IPS-NIHi11 (cell line): ENCODE data around the gene PCDHGA4.
"Not testable (repeated sequence)": the region's sequence is repeated elsewhere in the genome, so short reads cannot be mapped to it uniquely, and the experiment has no call there.

Source experiments
- DNase-seq: peaks from one replicate; pipeline ENCODE4 v3.0.0; 2012; ENCODE audit warnings: mixed read lengths, low spot score

PCDHGA4 gene

DNA sequence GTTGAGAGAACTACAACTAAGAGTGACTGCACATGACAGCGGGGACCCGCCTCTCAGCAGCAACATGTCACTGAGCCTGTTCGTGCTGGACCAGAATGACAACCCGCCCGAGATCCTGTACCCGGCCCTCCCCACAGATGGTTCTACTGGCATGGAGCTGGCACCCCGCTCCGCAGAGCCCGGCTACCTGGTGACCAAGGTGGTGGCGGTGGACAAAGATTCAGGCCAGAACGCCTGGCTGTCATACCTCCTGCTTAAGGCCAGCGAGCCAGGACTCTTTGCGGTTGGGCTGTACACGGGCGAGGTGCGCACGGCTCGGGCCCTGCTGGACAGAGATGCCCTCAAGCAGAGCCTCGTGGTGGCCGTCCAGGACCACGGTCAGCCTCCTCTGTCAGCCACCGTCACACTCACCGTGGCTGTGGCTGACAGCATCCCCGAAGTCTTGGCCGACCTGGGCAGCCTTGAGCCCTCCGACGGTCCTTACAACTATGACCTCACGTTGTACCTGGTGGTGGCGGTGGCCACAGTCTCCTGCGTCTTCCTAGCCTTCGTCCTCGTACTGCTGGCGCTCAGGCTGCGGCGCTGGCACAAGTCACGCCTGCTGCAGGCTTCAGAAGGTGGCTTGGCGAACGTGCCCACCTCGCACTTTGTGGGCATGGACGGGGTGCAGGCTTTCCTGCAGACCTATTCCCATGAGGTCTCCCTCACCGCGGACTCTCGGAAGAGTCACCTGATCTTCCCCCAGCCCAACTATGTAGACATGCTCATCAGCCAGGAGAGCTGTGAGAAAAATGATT lies 29.8 kb downstream of the PCDHGA4 start:
- DNase-seq = no peak

- DNase-seq = peak; percentile 37
Measured at GRCh38 chr5:141387557-141388311, 32.9 kb downstream of the PCDHGA4 start, which contains the start of gene PCDHGB4. PCDHGB4 (plus strand) TSS chr5:141387698; CDS start chr5:141387885, 187 bp downstream.

DNA sequence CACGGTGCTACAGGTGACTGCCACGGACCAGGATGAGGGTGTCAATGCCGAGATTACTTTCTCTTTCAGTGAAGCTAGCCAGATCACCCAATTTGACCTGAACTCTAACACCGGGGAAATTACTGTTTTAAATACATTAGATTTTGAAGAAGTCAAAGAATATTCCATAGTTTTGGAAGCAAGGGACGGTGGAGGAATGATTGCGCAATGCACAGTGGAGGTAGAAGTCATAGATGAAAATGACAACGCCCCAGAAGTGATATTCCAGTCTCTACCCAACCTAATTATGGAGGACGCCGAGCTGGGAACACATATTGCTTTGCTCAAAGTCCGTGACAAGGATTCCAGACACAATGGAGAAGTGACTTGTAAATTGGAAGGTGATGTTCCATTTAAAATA lies 33.8 kb downstream of the PCDHGA4 start:
- DNase-seq = no peak

GRCh38 chr5:141389153-141390042 lies 34.6 kb downstream of the PCDHGA4 start:
- DNase-seq = no peak

DNA sequence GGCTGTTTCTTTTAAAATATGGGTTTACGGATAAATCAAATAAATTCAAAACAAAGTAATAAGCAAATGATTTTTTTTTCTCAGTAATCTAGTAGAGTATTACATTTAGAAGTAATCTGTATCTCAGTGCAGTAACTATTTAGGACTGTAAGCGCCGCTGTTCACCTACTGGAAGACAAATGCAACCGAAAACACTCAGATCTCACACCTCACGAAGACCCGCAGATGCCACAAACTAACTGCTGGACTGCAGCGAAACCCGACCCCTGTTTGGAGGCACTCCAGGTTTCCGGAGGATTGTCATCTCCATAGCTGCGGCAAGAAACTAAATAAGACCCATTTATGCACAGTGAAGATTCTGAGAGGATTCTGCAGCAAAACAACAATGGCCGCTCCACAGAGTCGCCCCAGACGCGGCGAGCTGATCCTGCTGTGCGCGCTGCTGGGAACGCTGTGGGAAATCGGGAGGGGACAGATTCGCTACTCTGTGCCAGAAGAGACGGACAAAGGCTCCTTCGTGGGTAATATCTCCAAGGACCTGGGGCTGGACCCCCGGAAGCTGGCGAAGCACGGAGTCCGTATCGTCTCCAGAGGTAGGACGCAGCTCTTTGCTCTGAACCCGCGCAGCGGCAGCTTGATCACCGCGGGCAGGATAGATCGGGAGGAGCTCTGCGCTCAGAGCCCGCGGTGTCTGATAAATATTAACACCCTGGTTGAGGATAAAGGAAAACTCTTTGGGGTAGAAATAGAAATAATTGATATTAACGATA lies 37.8 kb downstream of the PCDHGA4 start, which contains the start of gene PCDHGA8:
Gene PCDHGA8 (plus strand): TSS at position 205 of the 770 bp plus-strand sequence. CDS start 181 bp downstream, at position 386.
- no peak for DNase-seq

DNA sequence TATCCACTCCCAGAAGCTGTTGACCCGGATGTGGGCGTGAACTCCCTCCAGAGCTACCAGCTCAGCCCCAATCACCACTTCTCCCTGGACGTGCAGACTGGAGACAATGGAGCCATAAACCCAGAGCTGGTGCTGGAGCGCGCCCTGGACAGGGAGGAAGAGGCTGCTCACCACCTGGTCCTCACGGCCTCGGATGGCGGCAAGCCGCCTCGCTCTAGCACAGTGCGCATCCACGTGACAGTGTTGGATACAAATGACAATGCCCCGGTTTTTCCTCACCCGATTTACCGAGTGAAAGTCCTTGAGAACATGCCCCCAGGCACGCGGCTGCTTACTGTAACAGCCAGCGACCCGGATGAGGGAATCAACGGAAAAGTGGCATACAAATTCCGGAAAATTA lies 38.4 kb downstream of the PCDHGA4 start:
- no peak for DNase-seq

DNA sequence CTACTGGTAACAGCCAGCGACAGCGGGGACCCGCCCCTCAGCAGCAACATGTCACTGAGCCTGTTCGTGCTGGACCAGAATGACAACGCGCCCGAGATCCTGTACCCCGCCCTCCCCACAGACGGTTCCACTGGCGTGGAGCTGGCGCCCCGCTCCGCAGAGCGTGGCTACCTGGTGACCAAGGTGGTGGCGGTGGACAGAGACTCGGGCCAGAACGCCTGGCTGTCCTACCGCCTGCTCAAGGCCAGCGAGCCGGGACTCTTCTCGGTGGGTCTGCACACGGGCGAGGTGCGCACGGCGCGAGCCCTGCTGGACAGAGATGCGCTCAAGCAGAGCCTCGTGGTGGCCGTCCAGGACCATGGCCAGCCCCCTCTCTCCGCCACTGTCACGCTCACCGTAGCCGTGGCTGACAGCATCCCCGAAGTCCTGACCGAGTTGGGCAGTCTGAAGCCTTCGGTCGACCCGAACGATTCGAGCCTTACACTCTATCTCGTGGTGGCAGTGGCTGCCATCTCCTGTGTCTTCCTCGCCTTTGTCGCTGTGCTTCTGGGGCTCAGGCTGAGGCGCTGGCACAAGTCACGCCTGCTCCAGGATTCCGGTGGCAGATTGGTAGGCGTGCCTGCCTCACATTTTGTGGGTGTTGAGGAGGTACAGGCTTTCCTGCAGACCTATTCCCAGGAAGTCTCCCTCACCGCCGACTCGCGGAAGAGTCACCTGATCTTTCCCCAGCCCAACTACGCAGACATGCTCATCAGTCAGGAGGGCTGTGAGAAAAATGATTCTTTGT lies 39.8 kb downstream of the PCDHGA4 start:
- not testable (repeated sequence) for DNase-seq

GRCh38 chr5:141397756-141398551 lies 43.1 kb downstream of the PCDHGA4 start, which contains the start of gene PCDHGB5:
PCDHGB5 (plus strand) TSS chr5:141397947; CDS start chr5:141398128, 181 bp downstream.
- DNase-seq = not testable (repeated sequence)

DNA sequence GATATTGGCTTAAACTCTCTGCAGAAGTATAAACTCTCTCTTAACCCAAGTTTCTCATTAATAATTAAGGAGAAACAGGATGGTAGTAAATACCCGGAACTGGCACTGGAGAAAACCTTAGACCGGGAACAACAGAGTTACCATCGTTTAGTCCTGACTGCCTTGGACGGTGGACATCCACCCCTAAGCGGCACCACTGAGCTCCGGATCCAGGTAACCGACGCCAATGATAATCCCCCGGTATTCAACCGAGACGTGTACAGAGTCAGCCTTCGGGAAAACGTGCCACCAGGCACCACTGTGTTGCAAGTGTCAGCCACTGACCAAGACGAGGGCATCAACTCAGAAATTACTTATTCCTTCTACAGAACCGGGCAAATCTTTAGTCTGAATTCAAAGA lies 43.8 kb downstream of the PCDHGA4 start:
- no peak for DNase-seq

GRCh38 chr5:141399555-141400258 lies 44.9 kb downstream of the PCDHGA4 start:
- no peak for DNase-seq

DNA sequence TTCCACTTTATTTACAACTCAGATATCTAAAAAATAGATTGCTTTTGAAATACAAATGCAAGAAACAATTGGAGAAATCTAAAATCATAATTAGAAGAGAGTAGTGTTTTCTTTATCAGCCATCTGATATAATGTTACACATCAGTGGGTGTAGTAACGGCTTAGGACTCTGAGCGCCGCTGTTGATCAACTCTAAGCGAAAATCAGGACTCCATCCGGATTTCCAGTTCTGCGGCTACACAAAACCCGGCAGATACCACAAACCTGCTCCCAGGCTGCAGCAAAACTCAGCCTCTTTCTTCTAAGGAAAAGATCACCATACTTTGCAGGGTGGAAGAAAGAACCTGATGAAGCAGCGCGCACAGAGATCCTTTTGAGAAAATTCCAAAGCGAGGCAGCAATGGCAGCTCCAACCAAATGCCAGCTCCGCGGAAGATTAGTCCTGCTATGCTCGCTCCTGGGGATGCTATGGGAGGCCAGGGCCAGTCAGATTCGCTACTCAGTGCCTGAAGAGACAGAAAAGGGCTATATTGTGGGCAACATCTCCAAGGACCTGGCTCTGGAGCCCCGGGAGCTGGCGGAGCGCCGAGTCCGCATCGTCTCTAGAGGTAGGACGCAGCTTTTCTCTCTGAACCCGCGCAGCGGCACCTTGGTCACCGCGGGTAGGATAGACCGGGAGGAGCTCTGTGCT lies 47.9 kb downstream of the PCDHGA4 start, which contains the start of gene PCDHGA9:
Gene PCDHGA9 (plus strand): TSS at position 226 of the 691 bp plus-strand sequence. CDS start 175 bp downstream, at position 401.
- peak; percentile 58 for DNase-seq

GRCh38 chr5:141403387-141403786 lies 48.6 kb downstream of the PCDHGA4 start:
- no peak for DNase-seq
